Astrocyte (in vitro differentiated cells and primary cell): ENCODE results near the gene PHF8. TPM values are rescaled to one million over a fixed set of nuclear protein-coding genes. Genes with fewer than 3 reads are reported as not detected.
A peak's percentile ranks its signal among the peaks of the same experiment; 100 is the strongest.

Source experiments
- DNase-seq: peaks from one replicate; pipeline ENCODE4 v3.0.0-alpha.2; 2010; ENCODE audit warnings: low read depth
- FAIRE-seq: peaks from 2 replicates; lab custom pipeline; 2011; peaks lifted over from hg19 to GRCh38; lab: Jason Lieb, UNC
- H2AFZ ChIP-seq: 2 replicates; pipeline ENCODE4 v1.6.0; 2012; ENCODE audit warnings: low read depth, low read length, inconsistent platforms
- H3K27ac ChIP-seq: 2 replicates; pipeline ENCODE4 v1.5.1; 2011; ENCODE audit warnings: low read depth, low read length, inconsistent platforms
- H3K27me3 ChIP-seq: 2 replicates; pipeline ENCODE4 v1.6.0; 2011; ENCODE audit warnings: low read length, inconsistent platforms; ENCODE audit not compliant: insufficient read depth
- H3K36me3 ChIP-seq: 2 replicates; pipeline ENCODE4 v1.5.1; 2011; ENCODE audit warnings: low read length, inconsistent platforms; ENCODE audit not compliant: insufficient read depth
- H3K4me1 ChIP-seq: 2 replicates; pipeline ENCODE4 v1.5.1; 2011; ENCODE audit warnings: low read length, inconsistent platforms; ENCODE audit not compliant: insufficient read depth
- H3K4me2 ChIP-seq: 2 replicates; pipeline ENCODE4 v1.6.0; 2012; ENCODE audit warnings: low read length, inconsistent platforms
- H3K4me3 ChIP-seq: 2 replicates; pipeline ENCODE4 v1.5.1; 2011; ENCODE audit warnings: low read depth, mild to moderate bottlenecking, low read length, inconsistent platforms; ENCODE audit not compliant: insufficient read depth
- H3K79me2 ChIP-seq: 2 replicates; pipeline ENCODE4 v1.6.0; 2012; ENCODE audit warnings: mild to moderate bottlenecking, low read length, inconsistent platforms; ENCODE audit not compliant: insufficient read depth
- H3K9ac ChIP-seq: 2 replicates; pipeline ENCODE4 v1.6.0; 2012; ENCODE audit warnings: mild to moderate bottlenecking, low read length, inconsistent platforms
- H3K9me3 ChIP-seq: 2 replicates; pipeline ENCODE4 v1.5.1; 2012; ENCODE audit warnings: low read depth, mild to moderate bottlenecking, low read length, inconsistent platforms; ENCODE audit not compliant: insufficient read depth
- H4K20me1 ChIP-seq: 2 replicates; pipeline ENCODE4 v1.6.0; 2012; ENCODE audit warnings: low read length, inconsistent platforms; ENCODE audit not compliant: insufficient read depth
- H3K27ac Mint-ChIP-seq: one replicate; pipeline ENCODE4 v1.8.0; 2021; ENCODE audit warnings: mild to moderate bottlenecking, mixed read lengths; ENCODE audit not compliant: unreplicated experiment
- H3K27me3 Mint-ChIP-seq: one replicate; pipeline ENCODE4 v1.8.0; 2021; ENCODE audit warnings: low read depth, mixed read lengths; ENCODE audit not compliant: unreplicated experiment
- H3K36me3 Mint-ChIP-seq: one replicate; pipeline ENCODE4 v1.8.0; 2021; ENCODE audit warnings: low read depth, mixed read lengths; ENCODE audit not compliant: unreplicated experiment
- H3K4me1 Mint-ChIP-seq: one replicate; pipeline ENCODE4 v1.8.0; 2021; ENCODE audit warnings: low read depth, mixed read lengths; ENCODE audit not compliant: unreplicated experiment
- H3K4me3 Mint-ChIP-seq: one replicate; pipeline ENCODE4 v1.8.0; 2021; ENCODE audit warnings: mild to moderate bottlenecking, moderate library complexity, mixed read lengths; ENCODE audit not compliant: unreplicated experiment
- H3K9me3 Mint-ChIP-seq: one replicate; pipeline ENCODE4 v1.8.0; 2021; ENCODE audit warnings: mild to moderate bottlenecking, mixed read lengths; ENCODE audit not compliant: unreplicated experiment
- EZH2 ChIP-seq: IDR thresholded peaks from 2 replicates; pipeline ENCODE4 v1.6.1; 2012; ENCODE audit warnings: mild to moderate bottlenecking, low read length, inconsistent platforms; ENCODE audit not compliant: insufficient read depth
- total RNA-seq: library from RNA; stranded (reverse); gene quantifications from 2 replicates; pipeline ENCODE4 v1.2.1, GENCODE V29; 2021
- TF ChIP-seq, protein P1 (sequence below): IDR thresholded peaks from 2 replicates; pipeline ENCODE4 v1.5.1; 2011; ENCODE audit warnings: low read depth, mild to moderate bottlenecking, inconsistent platforms, low read length, moderate library complexity; ENCODE audit not compliant: insufficient read depth

PHF8 gene
- total RNA-seq, 1 donor from 2014 or later: 19.8 TPM

DNA sequence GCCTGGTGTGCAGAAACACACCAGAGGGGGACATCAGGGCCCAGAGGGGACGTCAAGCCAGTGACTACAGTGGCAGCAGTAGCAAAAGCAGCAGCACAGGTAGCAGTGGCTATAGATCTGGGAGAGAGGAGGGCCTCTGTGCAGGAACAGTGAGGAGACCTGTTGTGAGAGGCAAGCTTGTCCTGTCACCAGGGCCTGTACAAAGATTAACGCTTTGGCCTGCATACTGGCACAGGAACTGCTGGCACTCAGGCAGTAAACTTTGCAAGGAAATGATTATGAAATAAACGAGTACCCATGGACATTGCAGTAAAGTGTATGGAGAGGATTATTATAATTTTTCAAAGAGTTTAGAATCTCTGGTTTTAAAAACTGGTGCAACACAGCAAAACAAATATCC lies 5.5 kb upstream of the PHF8 start:
- no peaks in the 10 kb centered on the region for H3K36me3 ChIP-seq
- Mint-ChIP-seq H3K4me1 (no peaks in the 10 kb centered on the region), H3K36me3 (no peaks in the 10 kb centered on the region), H3K27ac (no peak overlapping the region), H3K9me3 (no peaks in the 10 kb centered on the region), H3K4me3 (no peak overlapping the region), H3K27me3 (no peaks in the 10 kb centered on the region)
- H3K4me3 ChIP-seq: no peak overlapping the region
- FAIRE-seq (no peak), DNase-seq (no peak)
- H3K27me3 ChIP-seq: no peaks in the 10 kb centered on the region
- H3K9ac ChIP-seq: no peak overlapping the region
- no peaks in the 10 kb centered on the region for H3K4me1 ChIP-seq
- H3K79me2 ChIP-seq: no peaks in the 10 kb centered on the region
- no peak overlapping the region for H3K27ac ChIP-seq
- TF ChIP-seq EZH2: no peak
- TF ChIP-seq, protein P1, sequence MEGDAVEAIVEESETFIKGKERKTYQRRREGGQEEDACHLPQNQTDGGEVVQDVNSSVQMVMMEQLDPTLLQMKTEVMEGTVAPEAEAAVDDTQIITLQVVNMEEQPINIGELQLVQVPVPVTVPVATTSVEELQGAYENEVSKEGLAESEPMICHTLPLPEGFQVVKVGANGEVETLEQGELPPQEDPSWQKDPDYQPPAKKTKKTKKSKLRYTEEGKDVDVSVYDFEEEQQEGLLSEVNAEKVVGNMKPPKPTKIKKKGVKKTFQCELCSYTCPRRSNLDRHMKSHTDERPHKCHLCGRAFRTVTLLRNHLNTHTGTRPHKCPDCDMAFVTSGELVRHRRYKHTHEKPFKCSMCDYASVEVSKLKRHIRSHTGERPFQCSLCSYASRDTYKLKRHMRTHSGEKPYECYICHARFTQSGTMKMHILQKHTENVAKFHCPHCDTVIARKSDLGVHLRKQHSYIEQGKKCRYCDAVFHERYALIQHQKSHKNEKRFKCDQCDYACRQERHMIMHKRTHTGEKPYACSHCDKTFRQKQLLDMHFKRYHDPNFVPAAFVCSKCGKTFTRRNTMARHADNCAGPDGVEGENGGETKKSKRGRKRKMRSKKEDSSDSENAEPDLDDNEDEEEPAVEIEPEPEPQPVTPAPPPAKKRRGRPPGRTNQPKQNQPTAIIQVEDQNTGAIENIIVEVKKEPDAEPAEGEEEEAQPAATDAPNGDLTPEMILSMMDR: no peak
- H3K9me3 ChIP-seq: no peaks in the 10 kb centered on the region
- H4K20me1 ChIP-seq: no peaks in the 10 kb centered on the region
- no peak overlapping the region for H2AFZ ChIP-seq
- no peak overlapping the region for H3K4me2 ChIP-seq

DNA sequence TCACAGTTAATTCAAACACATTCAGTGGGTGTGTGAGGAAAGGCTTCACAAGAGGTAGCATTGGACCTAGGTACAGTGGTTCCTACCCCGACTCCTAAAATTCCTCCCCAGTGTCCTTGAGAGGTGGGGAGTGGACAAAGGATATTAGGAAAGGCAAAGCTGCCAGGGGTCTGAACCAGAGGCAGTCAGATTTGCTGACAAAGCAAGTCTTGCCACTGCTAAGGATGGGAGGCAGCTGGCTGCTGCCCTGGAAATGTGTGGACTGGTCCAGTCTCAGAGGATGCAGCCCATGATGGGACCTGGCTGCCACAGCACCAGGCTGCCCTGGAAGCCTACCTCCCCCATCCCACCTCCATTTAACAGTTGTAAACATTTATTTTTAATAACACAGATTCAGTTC lies 4.1 kb upstream of the PHF8 start:
- no peaks in the 10 kb centered on the region for H3K36me3 ChIP-seq
- H3K4me1 Mint-ChIP-seq: no peaks in the 10 kb centered on the region
- no peak overlapping the region for H3K4me3 Mint-ChIP-seq
- H3K36me3 Mint-ChIP-seq: no peaks in the 10 kb centered on the region
- H3K9ac ChIP-seq: no peak overlapping the region
- no peaks in the 10 kb centered on the region for H3K27me3 ChIP-seq
- no peak overlapping the region for H3K4me3 ChIP-seq
- no peak overlapping the region for H3K27ac Mint-ChIP-seq
- H3K27ac ChIP-seq: no peak overlapping the region
- H3K9me3 Mint-ChIP-seq: no peaks in the 10 kb centered on the region
- no peaks in the 10 kb centered on the region for H3K27me3 Mint-ChIP-seq
- DNase-seq (no peak), FAIRE-seq (no peak)
- no peaks in the 10 kb centered on the region for H3K9me3 ChIP-seq
- no peak overlapping the region for H2AFZ ChIP-seq
- H3K4me2 ChIP-seq: no peak overlapping the region
- TF ChIP-seq EZH2: no peak
- TF ChIP-seq, protein P1: no peak
- H3K79me2 ChIP-seq: peaks cover 4% of the 10 kb centered on the region
- no peaks in the 10 kb centered on the region for H4K20me1 ChIP-seq
- H3K4me1 ChIP-seq: no peaks in the 10 kb centered on the region

DNA sequence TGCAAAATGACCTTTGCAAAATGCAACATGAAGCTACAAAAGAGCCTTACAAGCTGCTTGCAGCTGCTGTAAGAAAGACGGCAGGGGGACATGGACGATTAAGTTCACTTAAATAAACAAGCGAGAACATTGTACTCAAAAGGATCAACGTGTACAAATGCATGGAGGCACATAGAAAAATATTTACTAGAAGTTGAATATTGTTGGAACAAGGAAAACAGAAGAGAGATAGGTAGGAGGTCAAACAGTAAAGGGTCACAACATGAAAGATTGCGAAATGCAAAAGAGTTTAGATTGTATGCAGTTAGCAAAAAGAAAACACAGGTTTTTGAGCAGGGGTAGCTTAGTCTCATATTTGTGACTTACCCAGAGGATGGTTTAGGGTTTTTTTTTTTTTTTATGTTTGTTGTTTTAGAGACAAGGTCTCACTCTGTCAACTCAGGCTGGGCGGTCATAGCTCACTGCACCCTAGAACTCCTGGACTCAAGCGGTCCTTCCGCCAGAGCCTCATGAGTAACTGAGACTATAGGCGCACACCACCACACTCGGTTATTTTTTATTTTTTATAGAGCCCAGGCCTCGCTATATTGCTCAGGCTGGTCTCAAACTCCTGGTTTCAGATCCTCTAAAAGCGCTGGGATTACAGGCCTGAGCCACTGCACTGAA lies 1.4 kb upstream of the PHF8 start:
- peak overlapping the region; percentile 96 for H3K27ac Mint-ChIP-seq
- DNase-seq: no peak
- Histone ChIP-seq H3K4me3 (no peak overlapping the region), H3K4me2 (no peak overlapping the region), H3K9ac (no peak overlapping the region), H2AFZ (no peak overlapping the region), H3K27ac (no peak overlapping the region), H4K20me1 (no peaks in the 10 kb centered on the region), H3K4me1 (peaks cover 4% of the 10 kb centered on the region), H3K9me3 (no peaks in the 10 kb centered on the region), H3K79me2 (peaks cover 13% of the 10 kb centered on the region), H3K36me3 (no peaks in the 10 kb centered on the region), H3K27me3 (no peaks in the 10 kb centered on the region)
- no peaks in the 10 kb centered on the region for H3K4me1 Mint-ChIP-seq
- H3K9me3 Mint-ChIP-seq: no peaks in the 10 kb centered on the region
- peak overlapping the region; percentile 86 for H3K4me3 Mint-ChIP-seq
- H3K36me3 Mint-ChIP-seq: peaks cover 2% of the 10 kb centered on the region
- peak; percentile 60 for FAIRE-seq
- H3K27me3 Mint-ChIP-seq: no peaks in the 10 kb centered on the region
- TF ChIP-seq EZH2: no peak
- TF ChIP-seq, protein P1: no peak
